ENCODE results near the gene SORCS2.

The SORCS2 gene

GRCh38 chr4:7253837-7254236 is 61.5 kb downstream of the SORCS2 start:
- TF ChIP-seq CTCF (conservative IDR thresholded peaks at IDR 0.05; ENCODE audit: low read depth, low read length) = no peak
- no peak for DNase-seq (ENCODE audit: low read depth)
- H3K4me3 ChIP-seq (ENCODE audit: low read depth, low read length) = no peak overlapping the region

- H3K4me3 ChIP-seq (ENCODE audit: low read depth, low read length) = no peak overlapping the region
- no peak for TF ChIP-seq CTCF (conservative IDR thresholded peaks at IDR 0.05; ENCODE audit: low read depth, low read length)
- DNase-seq (ENCODE audit: low read depth) = peak; percentile 38
These were observed 62.6 kb downstream of the SORCS2 start for GRCh38 chr4:7254736-7255487.

GRCh38 chr4:7255488-7255881 is 63.1 kb downstream of the SORCS2 start:
- TF ChIP-seq CTCF (conservative IDR thresholded peaks at IDR 0.05; ENCODE audit: low read depth, low read length) = no peak
- no peak overlapping the region for H3K4me3 ChIP-seq (ENCODE audit: low read depth, low read length)
- no peak for DNase-seq (ENCODE audit: low read depth)

GRCh38 chr4:7255996-7256395 is 63.7 kb downstream of the SORCS2 start:
- DNase-seq (ENCODE audit: low read depth) = no peak
- no peak for TF ChIP-seq CTCF (conservative IDR thresholded peaks at IDR 0.05; ENCODE audit: low read depth, low read length)
- no peak overlapping the region for H3K4me3 ChIP-seq (ENCODE audit: low read depth, low read length)

GRCh38 chr4:7256984-7257810 is 64.9 kb downstream of the SORCS2 start:
- no peak overlapping the region for H3K4me3 ChIP-seq (ENCODE audit: low read depth, low read length)
- peak; percentile 59 for DNase-seq (ENCODE audit: low read depth)
- no peak for TF ChIP-seq CTCF (conservative IDR thresholded peaks at IDR 0.05; ENCODE audit: low read depth, low read length)

GRCh38 chr4:7259039-7259438 is 66.7 kb downstream of the SORCS2 start:
- no peak for TF ChIP-seq CTCF (conservative IDR thresholded peaks at IDR 0.05; ENCODE audit: low read depth, low read length)
- H3K4me3 ChIP-seq (ENCODE audit: low read depth, low read length) = no peak overlapping the region
- no peak for DNase-seq (ENCODE audit: low read depth)

Data from choroid plexus epithelial cell (primary cell).